ENCODE measurements around the gene DUSP16. TPM values are rescaled to one million over a fixed set of nuclear protein-coding genes. Genes with fewer than 3 reads are reported as not detected.
A peak's percentile ranks its signal among the peaks of the same experiment; 100 is the strongest.

Gene DUSP16
- total and polyA plus RNA-seq, 7 experiments from 2014 or later = 4.4 to 42.8 (median 29.2) TPM

DNA sequence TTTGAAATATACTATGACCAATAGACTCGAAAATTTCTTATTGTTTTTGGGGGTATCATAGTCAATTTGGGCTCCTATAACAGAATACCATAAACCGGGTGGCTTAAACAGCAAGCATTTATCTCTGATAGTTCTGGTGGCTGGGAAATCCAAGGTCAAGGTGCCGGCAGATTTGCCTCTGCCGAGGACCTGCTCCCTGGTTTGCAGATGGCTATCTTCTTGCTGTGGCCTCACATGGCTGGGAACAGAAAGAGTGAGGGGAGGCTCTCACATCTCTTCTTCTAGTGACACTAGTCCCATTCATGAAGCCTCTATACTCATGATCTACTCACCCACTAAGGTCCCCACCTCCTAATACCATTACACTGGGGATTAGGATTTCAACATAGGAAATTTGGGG, 135.1 kb downstream of the DUSP16 start:
- Histone ChIP-seq H3K4me3 (ENCODE audit: low read length) (no peak overlapping the region), H3K4me1 (ENCODE audit: control insufficient read depth in 2 of 2, insufficient read depth in 2 of 2, low read length in 2 of 2) (peaks cover 0 to 8% of the 10 kb centered on the region in 2 donors), H3K27ac (ENCODE audit: low read depth, low read length) (no peak overlapping the region), H3K27me3 (ENCODE audit: control insufficient read depth in 2 of 2, insufficient read depth in 2 of 2, low read length in 2 of 2) (no peaks in the 10 kb centered on the region), H3K36me3 (ENCODE audit: control insufficient read depth in 2 of 3, insufficient read depth in 3 of 3, low read length in 3 of 3) (no peaks in the 10 kb centered on the region), H3K9me3 (ENCODE audit: control insufficient read depth in 2 of 3, low read length in 3 of 3) (peaks cover 0 to 4% (median 0%) of the 10 kb centered on the region in 3 experiments)
- CTCF ChIA-PET = interaction anchor here (0.6 kb wide), 1 partner anchor 29 kb away, joined by 4 read pairs; no protein-coding TSS in a partner anchor
- H3K9me3 Mint-ChIP-seq = peaks cover 5 to 26% (median 15%) of the 10 kb centered on the region in 11 donors
- intact Hi-C loops (cut with micrococcal nuclease) = no loop called here
- POLR2A ChIA-PET = interaction anchor here (0.8 to 1.4 kb wide), 2 partner anchors 14 to 48 kb away, joined by 3 read pairs; no protein-coding TSS in a partner anchor
- ATAC-seq = no peak
- no peak overlapping the region for H3K4me3 Mint-ChIP-seq
- no peaks in the 10 kb centered on the region for H3K27me3 Mint-ChIP-seq
- H3K27ac Mint-ChIP-seq = no peak overlapping the region
- DNase-seq = no peak
- peaks cover 8 to 30% (median 23%) of the 10 kb centered on the region in 5 donors for H3K36me3 Mint-ChIP-seq
- peaks cover 5 to 32% (median 8%) of the 10 kb centered on the region in 7 donors for H3K4me1 Mint-ChIP-seq

DNA sequence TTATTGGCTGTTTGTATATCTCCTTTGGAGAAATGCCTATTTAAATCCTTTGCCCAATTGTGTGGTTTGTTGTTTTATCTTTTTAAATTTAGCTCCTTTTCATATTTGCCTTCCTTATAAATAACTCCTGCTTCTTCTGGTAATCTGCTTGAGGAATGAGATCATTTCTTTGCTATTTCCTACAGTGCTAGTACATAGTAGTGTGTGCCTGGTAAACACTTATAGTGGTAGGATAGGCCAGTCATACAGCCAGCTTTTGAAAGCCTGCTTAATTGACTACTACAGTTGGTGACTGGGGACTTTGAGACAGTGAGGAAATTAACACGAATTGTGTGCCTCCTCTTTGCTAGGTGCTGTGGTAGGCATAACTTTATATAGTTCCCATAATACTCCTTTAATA, 137.0 kb downstream of the DUSP16 start:
- Mint-ChIP-seq H3K27ac (peak overlapping the region in 2 of 9 donors; percentile 34 to 36), H3K4me3 (no peak overlapping the region), H3K9me3 (peaks cover 11 to 45% (median 22%) of the 10 kb centered on the region in 11 donors), H3K4me1 (peaks cover 3 to 25% (median 10%) of the 10 kb centered on the region in 7 donors), H3K27me3 (no peaks in the 10 kb centered on the region), H3K36me3 (peaks cover 23 to 43% (median 37%) of the 10 kb centered on the region in 5 donors)
- POLR2A ChIA-PET = interaction anchor here (1.0 to 1.1 kb wide), 2 partner anchors 15 to 22 kb away, joined by 3 read pairs; no protein-coding TSS in a partner anchor
- Histone ChIP-seq H3K4me3 (ENCODE audit: low read length) (no peak overlapping the region), H3K27ac (ENCODE audit: low read depth, low read length) (no peak overlapping the region), H3K9me3 (ENCODE audit: control insufficient read depth in 2 of 3, low read length in 3 of 3) (peaks cover 0 to 4% (median 0%) of the 10 kb centered on the region in 3 experiments), H3K36me3 (ENCODE audit: control insufficient read depth in 2 of 3, insufficient read depth in 3 of 3, low read length in 3 of 3) (no peaks in the 10 kb centered on the region), H3K27me3 (ENCODE audit: control insufficient read depth in 2 of 2, insufficient read depth in 2 of 2, low read length in 2 of 2) (no peaks in the 10 kb centered on the region), H3K4me1 (ENCODE audit: control insufficient read depth in 2 of 2, insufficient read depth in 2 of 2, low read length in 2 of 2) (peaks cover 0 to 3% of the 10 kb centered on the region in 2 donors)
- no peak for ATAC-seq
- CTCF ChIA-PET = no interaction called here
- intact Hi-C loops (cut with micrococcal nuclease) = no loop called here
- DNase-seq = no peak

DNA sequence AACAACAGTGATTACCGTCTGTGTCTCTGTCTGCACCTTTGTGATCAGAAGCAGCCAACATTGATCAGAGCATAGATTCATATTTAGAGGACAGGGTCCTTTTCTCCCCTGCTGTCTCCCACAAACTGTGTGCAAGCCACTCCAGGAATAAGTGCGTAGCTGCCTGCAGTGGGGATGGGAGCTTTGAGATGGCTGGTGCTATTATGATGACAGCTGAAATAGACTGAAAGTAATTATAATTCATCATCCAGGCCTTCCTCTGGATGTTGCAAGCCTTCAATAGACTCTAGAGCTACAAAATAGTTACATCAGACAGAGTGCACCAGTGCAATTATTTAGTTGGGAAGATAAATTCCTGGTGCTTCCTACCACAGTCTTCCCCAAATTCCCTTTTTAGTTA, 137.7 kb downstream of the DUSP16 start:
- H3K27me3 ChIP-seq (ENCODE audit: control insufficient read depth in 2 of 2, insufficient read depth in 2 of 2, low read length in 2 of 2) = no peaks in the 10 kb centered on the region
- Mint-ChIP-seq H3K9me3 (peaks cover 11 to 50% (median 25%) of the 10 kb centered on the region in 11 donors), H3K27ac (no peak overlapping the region), H3K36me3 (peaks cover 25 to 48% (median 39%) of the 10 kb centered on the region in 5 donors), H3K4me3 (no peak overlapping the region), H3K4me1 (peaks cover 3 to 25% (median 10%) of the 10 kb centered on the region in 7 donors), H3K27me3 (no peaks in the 10 kb centered on the region)
- peaks cover 0 to 3% of the 10 kb centered on the region in 2 donors for H3K4me1 ChIP-seq (ENCODE audit: control insufficient read depth in 2 of 2, insufficient read depth in 2 of 2, low read length in 2 of 2)
- no peak for DNase-seq
- no peaks in the 10 kb centered on the region for H3K36me3 ChIP-seq (ENCODE audit: control insufficient read depth in 2 of 3, insufficient read depth in 3 of 3, low read length in 3 of 3)
- H3K9me3 ChIP-seq (ENCODE audit: control insufficient read depth in 2 of 3, low read length in 3 of 3) = peaks cover 0 to 4% (median 0%) of the 10 kb centered on the region in 3 experiments
- no peak overlapping the region for H3K4me3 ChIP-seq (ENCODE audit: low read length)
- POLR2A ChIA-PET = interaction anchor here (1.0 to 1.1 kb wide), 2 partner anchors 16 to 21 kb away, joined by 3 read pairs; no protein-coding TSS in a partner anchor
- CTCF ChIA-PET = no interaction called here
- intact Hi-C loops (cut with micrococcal nuclease) = no loop called here
- no peak overlapping the region for H3K27ac ChIP-seq (ENCODE audit: low read depth, low read length)
- ATAC-seq = no peak

Other genes with a start within 250 kb of the DUSP16 start
- gene MANSC1, start 212.6 kb downstream of the DUSP16 start, total RNA-seq = 1 to 10 TPM in 1 of 5 experiments, under 1 TPM in 4; 0.60 to 1.3 (median 0.94) TPM
- gene MANSC1, start 212.6 kb downstream of the DUSP16 start, polyA plus RNA-seq = 1 to 10 TPM; 4.2 TPM
- gene BORCS5, start 205.8 kb downstream of the DUSP16 start, total RNA-seq = 10 to 100 TPM; 15.3 to 28.2 (median 22.1) TPM
- 10 to 100 TPM in 1 of 2 donors, 1 to 10 TPM in 1; 8.4 to 15.6 TPM for gene BORCS5, start 205.8 kb downstream of the DUSP16 start, polyA plus RNA-seq
- gene CREBL2, start 49.0 kb upstream of the DUSP16 start, total RNA-seq = 10 to 100 TPM; 17.3 to 39.5 (median 24.9) TPM
- gene CREBL2, start 49.0 kb upstream of the DUSP16 start, polyA plus RNA-seq = 10 to 100 TPM; 40.2 to 46.5 TPM
- gene GPR19, start 133.3 kb upstream of the DUSP16 start, total RNA-seq = 10 to 100 TPM in 1 of 5 experiments, 1 to 10 TPM in 3, under 1 TPM in 1; 0.69 to 10.4 (median 2.7) TPM
- gene GPR19, start 133.3 kb upstream of the DUSP16 start, polyA plus RNA-seq = under 1 TPM; 0.17 to 0.52 TPM
- gene CDKN1B, start 154.5 kb upstream of the DUSP16 start, total RNA-seq = 100 to 1,000 TPM; 105 to 205 (median 191) TPM
- gene CDKN1B, start 154.5 kb upstream of the DUSP16 start, polyA plus RNA-seq = 10 to 100 TPM; 15.1 to 32.8 TPM
- gene APOLD1, start 222.8 kb upstream of the DUSP16 start, total RNA-seq = 10 to 100 TPM in 1 of 5 experiments, 1 to 10 TPM in 3, under 1 TPM in 1; 0.64 to 11.1 (median 3.1) TPM
- gene APOLD1, start 222.8 kb upstream of the DUSP16 start, polyA plus RNA-seq = under 1 TPM; 0.25 to 0.36 TPM

All from naive thymus-derived CD4-positive, alpha-beta T cell (primary cell).